GM21367 (cell line): ENCODE results near the gene DRC3.
A peak's percentile ranks its signal among the peaks of the same experiment; 100 is the strongest.

Experiments used
- ATAC-seq: cut with Tn5 transposase; IDR thresholded peaks from one replicate; pipeline ENCODE4 v1.9.1; 2021; ENCODE audit not compliant: unreplicated experiment

The DRC3 gene

GRCh38 chr17:17964710-17965109 lies 8.0 kb upstream of the DRC3 start:
- no peak for ATAC-seq

DNA sequence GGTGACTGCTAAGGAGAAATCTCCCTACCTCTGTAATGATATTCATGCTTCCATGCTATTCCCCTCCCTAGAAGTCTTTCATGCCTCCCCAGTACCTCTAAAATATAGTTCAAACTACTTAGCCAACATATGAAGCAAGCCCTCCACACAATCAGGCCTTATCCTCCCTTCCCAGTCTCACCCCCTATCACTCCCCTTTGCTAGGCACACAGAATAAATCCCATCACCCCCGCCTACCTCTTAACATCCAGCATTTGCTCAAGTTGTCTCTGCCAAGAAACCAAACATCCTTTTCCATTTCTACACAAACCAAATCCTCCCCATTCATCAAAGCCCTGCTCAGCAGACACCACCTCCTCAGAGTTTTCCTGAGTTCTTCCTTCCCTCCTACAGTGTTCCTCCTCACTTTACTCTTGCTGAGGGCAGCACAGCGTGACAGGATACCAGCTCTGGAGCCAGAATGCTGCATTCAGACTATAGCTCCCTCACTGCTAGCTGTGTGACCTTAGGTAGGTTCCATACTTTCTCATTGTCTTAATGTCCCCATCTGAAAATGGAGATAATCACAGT lies 7.4 kb upstream of the DRC3 start:
- ATAC-seq: no peak

DNA sequence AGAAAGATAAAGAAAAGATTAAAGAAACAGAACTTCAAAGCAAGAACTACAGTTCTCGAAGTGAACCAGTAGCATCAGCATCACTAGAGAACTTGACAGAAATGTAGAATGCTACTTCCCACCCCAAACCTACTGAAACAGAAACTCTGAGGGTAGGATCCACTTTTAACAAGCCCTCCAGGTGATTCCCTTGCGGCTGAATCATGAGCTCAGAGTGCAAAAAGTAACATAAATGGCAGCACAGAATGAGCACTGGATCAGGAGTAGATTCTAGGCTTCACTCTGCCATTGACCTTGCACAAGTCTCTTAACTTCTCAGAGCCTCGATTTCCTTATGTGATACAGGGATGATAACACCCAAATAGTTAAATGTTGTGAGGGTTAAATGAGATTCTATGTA lies 6.3 kb upstream of the DRC3 start:
- no peak for ATAC-seq

DNA sequence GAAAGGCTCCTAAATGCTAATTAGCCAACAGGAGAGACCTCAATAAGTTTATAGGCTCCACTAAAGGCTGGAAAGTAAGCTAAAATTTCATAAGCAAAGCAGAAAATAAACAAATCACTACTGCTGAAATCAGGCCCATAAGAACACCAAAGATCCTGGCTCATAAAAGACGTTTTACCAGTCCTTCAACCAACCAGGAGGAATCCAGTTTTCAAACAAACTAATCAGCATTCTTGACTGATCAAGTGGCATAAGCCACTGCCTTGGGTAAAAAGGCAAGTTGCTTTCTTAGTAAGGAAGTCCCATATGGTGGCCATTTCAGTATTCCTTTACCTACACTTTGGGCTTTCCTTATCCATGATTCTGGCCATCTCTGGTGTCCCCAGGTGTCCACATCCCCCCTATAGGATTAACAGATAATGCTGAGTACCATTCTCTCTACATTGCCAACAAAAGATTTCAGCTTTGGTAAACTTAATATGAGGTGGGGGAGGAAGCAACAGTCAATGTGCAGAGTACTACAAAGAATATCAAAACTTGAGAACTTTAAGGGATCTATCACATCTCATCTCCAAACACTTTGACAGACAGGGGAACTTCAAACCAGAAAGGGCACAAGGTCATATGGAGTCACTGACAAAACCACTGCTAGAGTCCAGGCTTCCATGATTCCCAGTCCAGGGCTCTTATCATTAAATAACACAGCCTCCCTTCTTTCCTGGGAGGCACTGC lies 1.8 kb upstream of the DRC3 start:
- no peak for ATAC-seq

DNA sequence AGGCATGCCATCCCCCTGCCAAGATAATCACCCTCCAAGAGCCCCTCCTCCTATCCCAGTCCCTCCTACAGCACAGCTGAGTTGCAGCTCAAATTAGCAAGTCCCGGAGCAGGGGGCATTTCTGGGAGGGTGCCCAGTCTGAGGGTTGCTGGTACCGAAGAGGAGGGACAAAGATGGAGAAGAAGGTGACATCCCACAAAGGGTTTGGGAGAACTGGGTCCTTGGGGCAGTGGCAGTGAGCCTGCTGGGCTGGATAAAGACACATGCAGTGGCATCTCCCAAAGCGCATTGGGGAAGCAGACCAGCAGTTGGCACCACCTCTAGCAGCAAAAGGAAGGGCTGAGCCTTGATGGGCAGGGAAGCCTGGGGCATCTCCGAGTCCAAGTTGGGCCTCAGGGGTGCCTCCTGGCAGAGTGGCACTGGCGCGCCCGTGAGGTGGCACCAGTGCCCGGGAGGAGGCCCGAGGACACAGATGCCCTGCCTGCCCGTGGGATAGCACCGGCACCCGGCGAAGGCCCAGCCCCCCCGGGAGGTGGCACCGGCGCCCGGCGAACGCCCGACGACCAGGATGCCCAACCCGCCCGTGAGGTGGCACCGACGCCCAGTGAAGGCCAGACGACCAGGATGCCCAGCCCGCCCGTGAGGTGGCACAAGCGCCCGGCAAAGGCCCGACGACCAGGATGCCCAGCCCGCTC lies 1.1 kb upstream of the DRC3 start:
- ATAC-seq: peak; percentile 1

- ATAC-seq: no peak
These were observed 241 bp downstream of the DRC3 start for GRCh38 chr17:17972952-17973254.

DNA sequence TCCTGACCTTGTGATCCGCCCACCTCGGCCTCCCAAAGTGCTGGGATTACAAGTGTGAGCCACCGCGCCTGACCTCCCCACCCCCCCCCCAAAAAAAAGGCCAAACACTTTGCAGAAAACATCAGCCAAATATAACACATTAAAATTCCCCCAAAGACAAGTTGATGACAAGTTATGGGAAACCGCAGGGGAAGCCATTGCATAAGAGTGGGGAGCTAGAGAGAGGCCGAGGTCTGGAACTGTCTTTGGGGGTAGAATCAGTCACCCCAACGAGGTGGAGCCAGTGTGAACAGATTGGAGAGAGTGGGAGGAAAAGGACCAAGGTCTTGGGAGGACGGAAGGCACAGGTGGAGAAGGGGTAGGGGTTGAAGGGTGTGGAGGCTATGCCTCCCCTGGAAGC lies 2.8 kb downstream of the DRC3 start:
- no peak for ATAC-seq

GRCh38 chr17:17976931-17977570 lies 4.4 kb downstream of the DRC3 start:
- ATAC-seq: no peak

- no peak for ATAC-seq
These were observed 6.1 kb downstream of the DRC3 start for GRCh38 chr17:17978481-17979424.

DNA sequence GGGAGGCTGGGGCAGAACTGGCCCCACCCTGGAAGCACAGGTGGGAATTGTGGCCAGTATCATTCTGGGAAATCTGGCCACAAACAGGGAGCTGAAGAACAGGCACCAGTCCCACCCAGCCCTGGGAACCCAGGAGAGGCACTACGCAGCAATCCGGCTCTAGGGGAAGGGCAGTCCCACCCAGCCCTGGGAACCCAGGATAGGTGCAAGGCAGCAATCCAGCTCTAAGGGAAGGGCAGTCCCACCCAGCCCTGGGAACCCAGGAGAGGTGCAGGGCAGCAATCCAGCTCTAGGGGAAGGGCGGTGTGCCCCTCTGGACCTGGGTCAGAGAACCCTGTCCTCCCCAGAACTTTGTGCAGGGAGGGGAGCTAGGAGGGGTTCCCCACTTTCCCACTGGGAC lies 7.1 kb downstream of the DRC3 start:
- no peak for ATAC-seq

GRCh38 chr17:17981330-17981729 lies 8.7 kb downstream of the DRC3 start:
- no peak for ATAC-seq

DNA sequence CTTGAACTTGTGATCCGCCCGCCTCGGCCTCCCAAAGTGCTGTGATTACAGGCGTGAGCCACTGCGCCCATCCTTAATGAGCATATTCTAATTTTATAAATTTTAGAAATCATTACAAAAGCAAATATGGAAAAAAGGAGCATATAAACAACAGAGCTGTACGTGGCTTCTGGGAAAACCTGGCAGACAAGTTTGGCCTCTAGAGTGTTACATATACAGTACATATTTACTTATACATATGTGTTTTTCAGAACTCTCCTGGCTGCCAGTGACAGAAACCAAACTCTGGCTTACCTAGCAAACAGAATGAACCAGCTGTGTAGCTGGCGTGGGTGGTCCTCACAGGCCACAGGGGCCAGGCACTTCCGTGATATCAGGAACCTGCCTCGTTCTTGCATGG lies 10.1 kb downstream of the DRC3 start:
- ATAC-seq: no peak

GRCh38 chr17:17983376-17983775 lies 10.7 kb downstream of the DRC3 start:
- ATAC-seq: no peak

- ATAC-seq: no peak
These were observed 11.1 kb downstream of the DRC3 start for GRCh38 chr17:17983776-17984175.

DNA sequence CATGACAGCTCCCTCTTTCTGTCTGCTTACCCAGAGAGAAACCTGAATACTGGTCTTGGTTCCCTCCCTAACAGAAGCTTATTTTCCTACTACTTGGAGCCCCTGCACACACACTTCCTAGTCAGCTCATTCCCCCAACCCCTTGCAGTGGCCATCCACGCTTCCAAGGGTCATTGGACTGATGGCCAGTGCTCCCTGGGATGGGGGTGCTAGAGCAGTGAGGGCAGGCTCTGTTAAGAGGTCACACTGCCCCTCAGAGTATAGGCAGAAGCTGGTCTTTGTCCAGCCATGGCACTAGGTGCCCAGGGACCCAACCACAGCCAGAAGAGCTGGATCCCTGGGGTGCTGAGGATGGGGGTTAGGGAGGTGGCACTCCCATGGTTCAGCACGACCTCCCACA lies 12.5 kb downstream of the DRC3 start:
- ATAC-seq: no peak

DNA sequence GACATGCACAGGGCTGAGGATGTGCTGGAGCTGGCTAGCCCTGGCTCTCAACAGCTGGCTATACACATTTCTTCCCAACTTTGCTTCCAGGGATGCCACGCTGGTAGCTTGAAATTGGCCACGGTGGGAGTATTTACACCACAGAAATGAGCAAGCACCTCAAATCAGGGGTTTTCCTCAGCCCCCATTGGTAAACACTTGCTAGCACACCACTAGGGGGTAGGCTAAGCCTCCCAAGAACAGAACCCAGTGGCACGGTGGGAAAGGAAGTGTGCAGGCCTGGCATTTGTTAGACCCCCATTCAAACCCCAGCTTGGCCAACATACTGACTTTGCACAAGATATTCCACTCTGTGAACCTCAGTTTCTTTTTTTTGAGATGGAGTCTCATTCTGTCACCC lies 12.9 kb downstream of the DRC3 start:
- no peak for ATAC-seq

GRCh38 chr17:17987187-17987896 lies 14.7 kb downstream of the DRC3 start:
- no peak for ATAC-seq

DNA sequence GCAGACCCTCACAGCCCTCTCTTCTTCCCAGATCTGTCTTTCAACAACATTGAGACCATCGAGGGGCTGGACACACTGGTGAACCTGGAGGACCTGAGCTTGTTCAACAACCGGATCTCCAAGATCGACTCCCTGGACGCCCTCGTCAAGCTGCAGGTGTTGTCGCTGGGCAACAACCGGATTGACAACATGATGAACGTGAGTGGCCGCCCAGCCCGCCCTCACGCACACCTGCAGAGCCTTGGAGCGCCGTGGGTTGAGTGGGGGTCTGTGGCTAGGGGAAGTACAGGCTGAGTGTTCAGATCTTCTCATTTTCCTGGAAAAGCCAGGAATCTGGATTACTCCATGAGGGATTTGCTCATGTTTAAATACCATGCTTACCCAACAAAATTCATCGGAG lies 15.2 kb downstream of the DRC3 start:
- ATAC-seq: no peak

DNA sequence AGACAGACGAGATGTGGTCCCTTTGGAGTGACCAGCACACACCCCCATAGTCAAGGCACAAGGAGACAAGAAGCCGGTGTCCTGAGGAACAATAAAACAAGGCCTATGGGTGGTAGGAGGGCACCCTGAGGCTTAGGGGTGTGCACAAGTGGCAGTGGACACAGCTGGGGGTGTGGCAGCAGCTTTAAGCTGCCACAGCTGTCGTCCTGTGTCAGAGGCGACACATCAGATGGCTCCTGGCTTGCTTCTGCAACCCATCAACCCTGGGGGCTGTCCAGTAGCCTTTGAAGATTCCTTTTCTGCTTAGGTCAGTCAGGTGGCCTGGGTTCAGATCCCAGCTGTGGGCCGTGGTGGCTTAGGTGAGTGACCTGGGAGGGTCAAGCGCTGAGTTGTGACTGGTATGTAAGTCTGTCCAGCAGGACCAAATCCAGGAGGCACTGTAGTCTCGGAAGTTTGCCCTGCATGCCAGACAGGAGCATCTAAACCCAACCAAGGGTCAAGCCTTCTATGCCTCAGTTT lies 15.8 kb downstream of the DRC3 start:
- no peak for ATAC-seq

DNA sequence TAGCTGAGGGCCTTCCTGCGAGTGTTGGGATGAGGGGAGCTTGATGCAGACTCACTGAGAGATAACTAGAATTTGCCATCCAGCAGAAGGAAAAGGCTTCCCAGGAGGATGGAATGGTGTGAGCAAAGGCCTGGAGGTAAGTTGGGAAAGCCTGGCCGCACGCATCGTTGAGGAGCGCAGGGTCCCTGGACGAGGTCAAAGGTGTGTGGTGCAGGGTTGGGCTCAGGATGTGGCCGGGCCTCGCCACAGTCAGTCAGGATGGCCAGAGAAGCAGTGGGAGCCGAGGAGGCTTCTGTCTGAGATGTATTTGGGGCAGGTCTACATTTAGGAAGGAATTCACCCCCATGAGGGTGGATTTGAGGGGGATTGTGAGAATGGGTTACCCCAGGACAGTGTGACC lies 16.4 kb downstream of the DRC3 start:
- ATAC-seq: no peak
